Fibroblast of mammary gland (primary cell): ENCODE measurements around the gene CRP.
A peak's percentile ranks its signal among the peaks of the same experiment; 100 is the strongest.
"Not testable (repeated sequence)": the region's sequence is repeated elsewhere in the genome, so short reads cannot be mapped to it uniquely, and the experiment has no call there.

Experiments used
- DNase-seq: peaks from one replicate; pipeline ENCODE4 v3.0.0-alpha.2; 2010; ENCODE audit warnings: low read depth
- H3K4me3 ChIP-seq: 2 replicates; pipeline ENCODE4 v1.5.1; 2011; ENCODE audit warnings: low read depth, mild to moderate bottlenecking, low read length, moderate library complexity; ENCODE audit not compliant: control insufficient read depth
- TF ChIP-seq, protein P1 (sequence below): conservative IDR thresholded peaks from 2 replicates; pipeline ENCODE4 v1.5.1; 2011; ENCODE audit warnings: low read depth, low read length, inconsistent platforms; ENCODE audit not compliant: control insufficient read depth, insufficient read depth

The CRP gene

GRCh38 chr1:159750621-159751020 lies 36.2 kb upstream of the CRP start:
- DNase-seq = no peak
- TF ChIP-seq, protein P1, sequence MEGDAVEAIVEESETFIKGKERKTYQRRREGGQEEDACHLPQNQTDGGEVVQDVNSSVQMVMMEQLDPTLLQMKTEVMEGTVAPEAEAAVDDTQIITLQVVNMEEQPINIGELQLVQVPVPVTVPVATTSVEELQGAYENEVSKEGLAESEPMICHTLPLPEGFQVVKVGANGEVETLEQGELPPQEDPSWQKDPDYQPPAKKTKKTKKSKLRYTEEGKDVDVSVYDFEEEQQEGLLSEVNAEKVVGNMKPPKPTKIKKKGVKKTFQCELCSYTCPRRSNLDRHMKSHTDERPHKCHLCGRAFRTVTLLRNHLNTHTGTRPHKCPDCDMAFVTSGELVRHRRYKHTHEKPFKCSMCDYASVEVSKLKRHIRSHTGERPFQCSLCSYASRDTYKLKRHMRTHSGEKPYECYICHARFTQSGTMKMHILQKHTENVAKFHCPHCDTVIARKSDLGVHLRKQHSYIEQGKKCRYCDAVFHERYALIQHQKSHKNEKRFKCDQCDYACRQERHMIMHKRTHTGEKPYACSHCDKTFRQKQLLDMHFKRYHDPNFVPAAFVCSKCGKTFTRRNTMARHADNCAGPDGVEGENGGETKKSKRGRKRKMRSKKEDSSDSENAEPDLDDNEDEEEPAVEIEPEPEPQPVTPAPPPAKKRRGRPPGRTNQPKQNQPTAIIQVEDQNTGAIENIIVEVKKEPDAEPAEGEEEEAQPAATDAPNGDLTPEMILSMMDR = no peak
- no peak overlapping the region for H3K4me3 ChIP-seq

- TF ChIP-seq, protein P1 = no peak
- H3K4me3 ChIP-seq = no peak overlapping the region
- no peak for DNase-seq
Observed at GRCh38 chr1:159749630-159750029, 35.2 kb upstream of the CRP start.

DNA sequence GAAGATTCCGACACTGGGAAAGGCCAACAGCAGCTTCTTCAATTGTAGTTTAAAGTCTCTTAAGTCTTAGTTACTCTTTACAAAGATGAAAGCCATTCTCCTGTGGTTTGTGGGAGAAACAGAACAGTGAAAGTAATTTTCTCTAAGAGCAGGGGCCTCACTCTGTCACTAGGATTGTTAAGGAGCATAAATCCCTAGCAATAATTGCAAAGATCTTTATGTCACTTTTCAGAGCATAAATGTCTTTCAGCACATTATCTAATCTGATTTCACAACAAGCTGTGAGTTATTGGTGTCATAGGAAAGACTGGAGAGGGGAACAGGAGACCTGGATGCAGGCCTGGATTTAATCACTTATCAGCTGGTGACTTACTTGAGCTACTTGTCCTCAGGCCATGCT lies 34.0 kb upstream of the CRP start:
- no peak overlapping the region for H3K4me3 ChIP-seq
- TF ChIP-seq, protein P1 = no peak

GRCh38 chr1:159746666-159747065 lies 32.3 kb upstream of the CRP start:
- TF ChIP-seq, protein P1 = no peak
- no peak overlapping the region for H3K4me3 ChIP-seq
- peak; percentile 28 for DNase-seq

More for the DNA sequence above, 34.0 kb upstream of the CRP start:
- no peak for DNase-seq

DNA sequence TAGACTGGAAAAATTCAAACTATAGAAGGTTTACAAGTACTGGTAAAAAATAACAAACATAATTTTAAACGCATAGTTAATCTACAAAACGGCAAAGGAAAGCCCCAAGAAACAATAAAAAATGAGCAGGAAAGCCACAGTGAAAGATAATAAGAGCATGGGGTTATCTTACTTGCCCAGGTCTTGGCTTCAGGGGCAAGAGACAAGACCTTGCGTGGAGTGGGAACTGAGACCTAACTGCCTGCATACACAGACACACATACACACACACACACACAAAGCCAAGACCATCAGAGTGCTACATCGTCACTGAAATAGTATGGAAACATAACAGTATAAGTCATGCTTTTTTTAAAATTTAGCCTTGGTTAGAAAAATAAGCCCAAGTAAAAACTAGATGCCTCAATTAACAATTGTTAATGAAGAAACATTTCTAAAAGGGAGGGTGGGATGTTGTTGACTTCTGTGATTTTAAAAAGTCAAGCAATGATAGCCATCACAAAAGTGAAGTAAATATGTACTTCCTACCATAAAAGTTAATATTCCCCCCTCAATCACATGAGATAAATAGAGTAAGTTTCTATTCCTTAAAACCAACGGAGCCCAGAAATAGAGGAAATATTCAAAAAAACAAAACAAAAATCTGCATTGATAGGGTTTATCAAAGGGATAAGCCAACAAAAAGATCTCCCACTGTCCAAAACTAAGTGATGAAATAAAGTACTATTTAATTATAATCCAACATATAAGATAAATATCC lies 29.4 kb upstream of the CRP start:
- DNase-seq = no peak
- no peak overlapping the region for H3K4me3 ChIP-seq
- TF ChIP-seq, protein P1 = no peak

GRCh38 chr1:159737238-159737916 lies 23.0 kb upstream of the CRP start:
- TF ChIP-seq, protein P1 = no peak
- DNase-seq = no peak
- H3K4me3 ChIP-seq = no peak overlapping the region

DNA sequence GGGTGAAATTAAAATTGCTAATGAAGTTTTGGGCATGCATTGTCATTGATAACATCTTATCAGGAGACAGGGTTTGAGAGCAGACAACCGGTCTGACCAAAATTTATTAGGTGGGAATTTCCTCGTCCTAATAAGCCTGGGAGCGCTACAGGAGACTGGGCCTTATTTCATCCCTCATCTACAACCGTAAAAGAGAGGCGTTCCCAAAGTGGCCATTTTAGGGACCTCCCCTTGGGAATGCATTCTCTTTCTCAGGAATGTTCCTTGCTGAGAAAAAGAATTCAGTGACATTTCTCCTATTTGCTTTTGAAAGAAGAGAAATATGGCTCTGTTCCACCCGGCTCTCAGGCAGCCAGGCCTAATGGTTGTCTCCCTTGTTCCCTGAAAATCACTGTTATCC lies 8.8 kb upstream of the CRP start:
- not testable (repeated sequence) for H3K4me3 ChIP-seq, DNase-seq
